SK-N-SH (cell line): ENCODE results near the gene NCBP3. TPM values are rescaled to one million over a fixed set of nuclear protein-coding genes. Genes with fewer than 3 reads are reported as not detected.
"Not testable (repeated sequence)": the region's sequence is repeated elsewhere in the genome, so short reads cannot be mapped to it uniquely, and the experiment has no call there.

Source experiments
- CTCF ChIA-PET: fragments of 300-600, 350-600 bp; formaldehyde crosslinking; extraction: SDS; loops from one replicate; lab custom pipeline; 2021; lab: Yijun Ruan, JAX
- POLR2A ChIA-PET: fragments of 350-600 bp; sonication (Branson Sonifier 250); formaldehyde crosslinking; extraction: SDS; loops from one replicate; lab custom pipeline; 2020; ENCODE audit warnings: antibody characterized with exemption, inconsistent platforms; lab: Yijun Ruan, JAX
- DNase-seq: peaks from one replicate; pipeline ENCODE4 v3.0.0; 2012
- H2AFZ ChIP-seq: fragments of 200-600 bp; sonication (generic); 2 replicates; pipeline ENCODE4 v1.8.1; 2016; ENCODE audit warnings: antibody characterized with exemption, mild to moderate bottlenecking, low read depth
- H3F3A ChIP-seq: fragments of 200-600 bp; sonication (generic); replicated peaks from 2 replicates; pipeline ENCODE3; 2016; ENCODE audit warnings: antibody characterized with exemption, mild to moderate bottlenecking; ENCODE audit not compliant: insufficient read depth
- H3K27ac ChIP-seq, 2 experiments: fragments of 200-500 bp in 1 of 2; fragments of 200-600 bp in 1 of 2; sonication (Bioruptor generic) in 1 of 2; sonication (generic), shearing (Covaris generic) in 1 of 2; 2 replicates each; pipeline versions ENCODE4 v1.5.1 to v1.6.1; 2014 to 2016; ENCODE audit warnings: low read depth in 2 of 2, inconsistent platforms in 1 of 2, low read length in 1 of 2, mild to moderate bottlenecking in 1 of 2, mixed read lengths in 1 of 2
- H3K27me3 ChIP-seq: fragments of 200-600 bp; sonication (generic), shearing (Covaris generic); 2 replicates; pipeline ENCODE4 v1.6.1; 2016; ENCODE audit warnings: mixed run types; ENCODE audit not compliant: insufficient read depth
- H3K36me3 ChIP-seq, 2 experiments: fragments of 200-500 bp in 1 of 2; fragments of 200-600 bp in 1 of 2; sonication (Bioruptor generic) in 1 of 2; sonication (generic) in 1 of 2; replicated peaks in 1 of 2; 2 replicates each; pipeline versions ENCODE3 to v1.5.1; 2014 to 2016; ENCODE audit warnings: low read length in 1 of 2, mild to moderate bottlenecking in 1 of 2; ENCODE audit not compliant: insufficient read depth in 2 of 2, control insufficient read depth in 1 of 2
- H3K4me1 ChIP-seq, 2 experiments: fragments of 200-500 bp in 1 of 2; fragments of 200-600 bp in 1 of 2; sonication (Bioruptor generic) in 1 of 2; sonication (generic), shearing (Covaris generic) in 1 of 2; 2 replicates each; pipeline versions ENCODE4 v1.5.1 to v1.6.1; 2014 to 2016; ENCODE audit warnings: low read depth in 1 of 2, low read length in 1 of 2, mixed run types in 1 of 2; ENCODE audit not compliant: insufficient read depth in 2 of 2, control insufficient read depth in 1 of 2
- H3K4me2 ChIP-seq: fragments of 200-600 bp; sonication (generic), shearing (Covaris generic); 2 replicates; pipeline ENCODE4 v1.6.1; 2017; ENCODE audit warnings: mixed run types
- H3K4me3 ChIP-seq, 2 experiments: fragments of 200-500 bp in 1 of 2; fragments of 200-600 bp in 1 of 2; sonication (Bioruptor generic) in 1 of 2; sonication (generic), shearing (Covaris generic) in 1 of 2; 2 replicates each; pipeline versions ENCODE4 v1.5.1 to v1.8.1; 2014 to 2016; ENCODE audit warnings: low read depth in 2 of 2, inconsistent platforms in 1 of 2, low read length in 1 of 2, mild to moderate bottlenecking in 1 of 2, mixed read lengths in 1 of 2, moderate library complexity in 1 of 2
- H3K79me2 ChIP-seq: fragments of 200-600 bp; sonication (generic); 2 replicates; pipeline ENCODE4 v1.8.1; 2017; ENCODE audit warnings: mild to moderate bottlenecking; ENCODE audit not compliant: insufficient read depth
- H3K9ac ChIP-seq: fragments of 200-600 bp; sonication (generic); 2 replicates; pipeline ENCODE4 v1.6.1; 2017; ENCODE audit warnings: mixed run types
- H3K9me2 ChIP-seq: fragments of 200-600 bp; sonication (generic); 2 replicates; pipeline ENCODE4 v1.6.1; 2017; ENCODE audit warnings: mixed run types
- H3K9me3 ChIP-seq: fragments of 200-600 bp; sonication (generic); 2 replicates; pipeline ENCODE4 v1.6.1; 2017; ENCODE audit warnings: mixed run types, mild to moderate bottlenecking, moderate library complexity
- H4K20me1 ChIP-seq: fragments of 200-600 bp; sonication (generic); 2 replicates; pipeline ENCODE4 v1.6.1; 2017; ENCODE audit warnings: mild to moderate bottlenecking, mixed run types; ENCODE audit not compliant: insufficient read depth
- CHD2 ChIP-seq: fragments of 150-350 bp; IDR thresholded peaks from 2 replicates; pipeline ENCODE4 v1.6.1; 2018; ENCODE audit warnings: low read length; ENCODE audit not compliant: partially characterized antibody
- ELF1 ChIP-seq: IDR thresholded peaks from 2 replicates; pipeline ENCODE4 v1.4.0; 2012
- FOXJ3 ChIP-seq: sonication (generic); formaldehyde crosslinking; IDR thresholded peaks from 2 replicates; pipeline ENCODE4 v1.5.1; 2020; ENCODE audit warnings: mild to moderate bottlenecking, missing genetic modification reagents
- FOXM1 ChIP-seq: IDR thresholded peaks from 2 replicates; pipeline ENCODE4 v1.4.0; 2012; ENCODE audit warnings: low read depth, mild to moderate bottlenecking
- GATA2 ChIP-seq: sonication (generic); formaldehyde crosslinking; IDR thresholded peaks from 2 replicates; pipeline ENCODE4 v1.5.0; 2020; ENCODE audit warnings: mild to moderate bottlenecking, missing genetic modification reagents
- MAX ChIP-seq: IDR thresholded peaks from 2 replicates; pipeline ENCODE4 v1.4.0; 2012; ENCODE audit warnings: low read depth
- MXI1 ChIP-seq: IDR thresholded peaks from 2 replicates; pipeline ENCODE4 v1.6.1; 2012; ENCODE audit warnings: mild to moderate bottlenecking, low read depth, low read length, improper control_type of control experiment
- NFIC ChIP-seq: IDR thresholded peaks from 2 replicates; pipeline ENCODE4 v1.4.0; 2012; ENCODE audit warnings: borderline replicate concordance
- PBX3 ChIP-seq: IDR thresholded peaks from 2 replicates; pipeline ENCODE4; 2012
- RCOR1 ChIP-seq: fragments of 150-350 bp; IDR thresholded peaks from 2 replicates; pipeline ENCODE4 v1.6.1; 2017; ENCODE audit warnings: antibody characterized with exemption, low read length
- RXRA ChIP-seq: IDR thresholded peaks from 2 replicates; pipeline ENCODE4 v1.4.0; 2012; ENCODE audit warnings: low read depth, mild to moderate bottlenecking, borderline replicate concordance
- SMC3 ChIP-seq: IDR thresholded peaks from 2 replicates; pipeline ENCODE4 v1.6.1; 2012; ENCODE audit warnings: low read depth, low read length, improper control_type of control experiment
- TAF1 ChIP-seq: IDR thresholded peaks from 2 replicates; pipeline ENCODE4 v1.6.1; 2012; ENCODE audit warnings: low read depth, mild to moderate bottlenecking, low read length, moderate library complexity, borderline replicate concordance
- ZBTB33 ChIP-seq: IDR thresholded peaks from 2 replicates; pipeline ENCODE4 v1.4.0; 2012; ENCODE audit warnings: low read depth, borderline replicate concordance
- WGBS: methylation state at CpG from one replicate; pipeline ENCODE4 v1.1.6; 2017; ENCODE audit warnings: low lambda C conversion rate; 5-methylcytosine and 5-hydroxymethylcytosine counted together
- polyA plus RNA-seq, 3 experiments: library from polyadenylated mRNA; depleted of rRNA; stranded (reverse); fragments of >200 nt; gene quantifications; 2 replicates each; pipeline ENCODE4 v1.2.3, GENCODE V29; 2012
- TF ChIP-seq, protein P1 (sequence below): fragments of 150-350 bp; IDR thresholded peaks from 2 replicates; pipeline ENCODE4 v1.6.1; 2016; ENCODE audit warnings: mild to moderate bottlenecking, low read depth, low read length

The NCBP3 gene
- polyA plus RNA-seq, 1 of the 3 experiments (the other 2 are of a cell fraction), result 6.5 TPM

DNA sequence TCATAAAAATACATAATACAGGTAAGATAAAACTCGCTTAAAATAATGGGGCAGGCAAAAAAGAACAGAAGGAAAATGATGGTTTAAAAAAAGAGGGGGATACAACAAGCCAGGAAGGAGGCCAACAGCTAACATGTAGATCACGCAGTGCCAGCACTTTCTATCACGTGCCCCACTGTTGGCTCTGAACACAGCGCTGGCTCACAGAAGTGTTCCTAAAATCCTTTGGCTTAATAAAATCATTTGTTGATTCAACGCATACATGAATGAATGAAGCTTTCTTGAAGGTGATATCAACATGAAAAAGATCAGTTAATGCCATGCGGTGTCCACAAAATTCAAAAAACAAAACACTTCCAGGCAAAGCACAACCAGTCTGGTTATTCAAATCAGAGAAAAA is 53.6 kb downstream of the NCBP3 start (continued):
- TF ChIP-seq MXI1 (no peak), CHD2 (no peak)

GRCh38 chr17:3788200-3788599 is 57.8 kb downstream of the NCBP3 start:
- no peak overlapping the region for H3K4me2 ChIP-seq
- H3K27ac ChIP-seq, result no peak overlapping the region
- 78% methylated on average over 2 of the region's 2 CpGs for WGBS
- H3K9me3 ChIP-seq, result no peaks in the 10 kb centered on the region
- H3K4me1 ChIP-seq, result no peaks in the 10 kb centered on the region
- DNase-seq, result no peak
- no peaks in the 10 kb centered on the region for H3K9me2 ChIP-seq
- no peak overlapping the region for H3K9ac ChIP-seq
- H3K79me2 ChIP-seq, result no peaks in the 10 kb centered on the region
- H3K36me3 ChIP-seq, result no peaks in the 10 kb centered on the region
- H3K4me3 ChIP-seq, result no peak overlapping the region
- no peak for TF ChIP-seq PBX3
- no peak for TF ChIP-seq RXRA
- TF ChIP-seq CHD2, result no peak
- no peak for TF ChIP-seq MAX
- TF ChIP-seq, protein P1, sequence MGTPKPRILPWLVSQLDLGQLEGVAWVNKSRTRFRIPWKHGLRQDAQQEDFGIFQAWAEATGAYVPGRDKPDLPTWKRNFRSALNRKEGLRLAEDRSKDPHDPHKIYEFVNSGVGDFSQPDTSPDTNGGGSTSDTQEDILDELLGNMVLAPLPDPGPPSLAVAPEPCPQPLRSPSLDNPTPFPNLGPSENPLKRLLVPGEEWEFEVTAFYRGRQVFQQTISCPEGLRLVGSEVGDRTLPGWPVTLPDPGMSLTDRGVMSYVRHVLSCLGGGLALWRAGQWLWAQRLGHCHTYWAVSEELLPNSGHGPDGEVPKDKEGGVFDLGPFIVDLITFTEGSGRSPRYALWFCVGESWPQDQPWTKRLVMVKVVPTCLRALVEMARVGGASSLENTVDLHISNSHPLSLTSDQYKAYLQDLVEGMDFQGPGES, result no peak
- no peak for TF ChIP-seq ZBTB33
- TF ChIP-seq NFIC, result no peak
- no peak for TF ChIP-seq TAF1
- no peak for TF ChIP-seq RCOR1
- no peak for TF ChIP-seq GATA2 (CRISPR knock-in tag)
- no peak for TF ChIP-seq ELF1
- no peak for TF ChIP-seq FOXJ3 (CRISPR knock-in tag)
- no peak for TF ChIP-seq FOXM1
- no peak for TF ChIP-seq SMC3
- TF ChIP-seq, all 33 proteins: peak for 0
- Histone ChIP-seq H4K20me1 (no peaks in the 10 kb centered on the region), H3K27me3 (no peaks in the 10 kb centered on the region), H3F3A (peaks cover 14% of the 10 kb centered on the region), H2AFZ (no peak overlapping the region)
- POLR2A ChIA-PET, result no interaction called here
- CTCF ChIA-PET, result interaction anchor here (0.7 to 1.2 kb wide), 2 partner anchors 31 to 56 kb away, joined by 3 read pairs; no protein-coding TSS in a partner anchor

DNA sequence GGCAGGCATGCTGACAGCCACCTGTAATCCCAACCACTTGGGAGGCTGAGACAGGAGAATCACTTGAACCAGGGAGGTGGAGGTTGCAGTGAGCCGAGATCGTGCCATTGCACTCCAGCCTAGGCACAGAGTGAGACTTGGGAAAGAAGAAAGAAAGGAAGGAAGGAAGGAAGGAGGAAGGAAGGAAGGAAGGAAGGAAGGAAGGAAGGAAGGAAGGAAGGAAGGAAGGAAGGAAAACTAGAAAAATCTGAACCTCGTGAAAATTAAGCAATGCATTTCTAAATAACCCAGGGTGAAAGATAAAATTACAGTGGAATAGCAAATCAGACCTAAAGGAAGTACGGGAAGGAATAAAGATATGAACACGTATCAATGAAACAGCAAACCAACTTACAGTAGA is 60.7 kb downstream of the NCBP3 start:
- H3K27ac ChIP-seq, H3K9me2 ChIP-seq, H3K79me2 ChIP-seq, CTCF ChIA-PET, H3K4me2 ChIP-seq, H3K36me3 ChIP-seq, H3K27me3 ChIP-seq, DNase-seq, H2AFZ ChIP-seq, H3K4me3 ChIP-seq, POLR2A ChIA-PET, H3K9ac ChIP-seq, H3K9me3 ChIP-seq, H4K20me1 ChIP-seq, H3K4me1 ChIP-seq: not testable (repeated sequence)
- WGBS, result 80% methylated on average over 5 of the region's 5 CpGs
- H3F3A ChIP-seq, result peaks cover 11% of the 10 kb centered on the region
